Vagina (tissue), 2 donors: ENCODE results near the gene BCAS3. TPM values are rescaled to one million over a fixed set of nuclear protein-coding genes. Genes with fewer than 3 reads are reported as not detected.

ENCODE experiments used
- DNase-seq, 2 donors: peaks; one replicate each; pipeline ENCODE4 v3.0.0-alpha.2; 2017; ENCODE audit errors: extremely low spot score in 2 of 2
- H3K27ac ChIP-seq: fragments of 200-600 bp; sonication (generic); one replicate; pipeline ENCODE4 v1.5.1; 2019
- H3K27me3 ChIP-seq: fragments of 200-600 bp; sonication (generic); one replicate; pipeline ENCODE4 v1.5.1; 2019
- H3K36me3 ChIP-seq, 2 donors: fragments of 200-600 bp; sonication (generic); one replicate each; pipeline ENCODE4 v1.5.1; 2017 to 2019
- H3K4me1 ChIP-seq: fragments of 200-600 bp; sonication (generic); one replicate; pipeline ENCODE4 v1.5.1; 2019
- H3K4me3 ChIP-seq, 2 donors: fragments of 200-600 bp; sonication (generic); 1 replicate in 1 of 2; 2 replicates in 1 of 2; pipeline ENCODE4 v1.5.1; 2016 to 2019
- H3K9me3 ChIP-seq: fragments of 200-600 bp; sonication (generic); one replicate; pipeline ENCODE4 v1.5.1; 2019
- POLR2A ChIP-seq, 2 donors: fragments of 450-650 bp; IDR thresholded peaks; one replicate each; pipeline ENCODE4 v1.6.1; 2017; ENCODE audit warnings: antibody characterized with exemption in 2 of 2, mild to moderate bottlenecking in 2 of 2, moderate library complexity in 2 of 2
- POLR2AphosphoS5 ChIP-seq, 2 donors: sonication (generic); formaldehyde crosslinking; IDR thresholded peaks; one replicate each; pipeline ENCODE4 v1.9.0; 2017; ENCODE audit warnings: antibody characterized with exemption in 2 of 2, mild to moderate bottlenecking in 2 of 2, low read depth in 1 of 2; ENCODE audit not compliant: insufficient read depth in 1 of 2
- intact Hi-C: fragments of 100-400 bp; cut with DNase I; formaldehyde crosslinking; loops from one replicate; pipeline ENCODE4 v1.15.1; 2023
- total RNA-seq: library from RNA; depleted of rRNA; stranded (reverse); fragments of >200 nt; gene quantifications from one replicate; pipeline ENCODE4 v1.2.3, GENCODE V29; 2016
- TF ChIP-seq, protein P1 (sequence below), 3 experiments: fragments of 450-650 bp in 2 of 3; fragments of 200-600 bp in 1 of 3; sonication (generic) in 1 of 3; IDR thresholded peaks; one replicate each; pipeline ENCODE4 v1.5.1; 2017 to 2019; ENCODE audit warnings: antibody characterized with exemption in 3 of 3, mild to moderate bottlenecking in 2 of 3, moderate library complexity in 2 of 3

The BCAS3 gene
- total RNA-seq, 1 donor from 2014 or later: 33.1 TPM

- no peak overlapping the region for H3K27ac ChIP-seq
- H3K36me3 ChIP-seq: no peaks in the 10 kb centered on the region
- H3K27me3 ChIP-seq: no peaks in the 10 kb centered on the region
- no peaks in the 10 kb centered on the region for H3K9me3 ChIP-seq
- H3K4me1 ChIP-seq: no peaks in the 10 kb centered on the region
- TF ChIP-seq, protein P1, sequence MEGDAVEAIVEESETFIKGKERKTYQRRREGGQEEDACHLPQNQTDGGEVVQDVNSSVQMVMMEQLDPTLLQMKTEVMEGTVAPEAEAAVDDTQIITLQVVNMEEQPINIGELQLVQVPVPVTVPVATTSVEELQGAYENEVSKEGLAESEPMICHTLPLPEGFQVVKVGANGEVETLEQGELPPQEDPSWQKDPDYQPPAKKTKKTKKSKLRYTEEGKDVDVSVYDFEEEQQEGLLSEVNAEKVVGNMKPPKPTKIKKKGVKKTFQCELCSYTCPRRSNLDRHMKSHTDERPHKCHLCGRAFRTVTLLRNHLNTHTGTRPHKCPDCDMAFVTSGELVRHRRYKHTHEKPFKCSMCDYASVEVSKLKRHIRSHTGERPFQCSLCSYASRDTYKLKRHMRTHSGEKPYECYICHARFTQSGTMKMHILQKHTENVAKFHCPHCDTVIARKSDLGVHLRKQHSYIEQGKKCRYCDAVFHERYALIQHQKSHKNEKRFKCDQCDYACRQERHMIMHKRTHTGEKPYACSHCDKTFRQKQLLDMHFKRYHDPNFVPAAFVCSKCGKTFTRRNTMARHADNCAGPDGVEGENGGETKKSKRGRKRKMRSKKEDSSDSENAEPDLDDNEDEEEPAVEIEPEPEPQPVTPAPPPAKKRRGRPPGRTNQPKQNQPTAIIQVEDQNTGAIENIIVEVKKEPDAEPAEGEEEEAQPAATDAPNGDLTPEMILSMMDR (IDR thresholded peaks at IDR 0.05): no peak
- no peak for TF ChIP-seq POLR2A (IDR thresholded peaks at IDR 0.05)
- TF ChIP-seq POLR2AphosphoS5 (IDR thresholded peaks at IDR 0.05; ENCODE audit: insufficient read depth in 1 of 2, low read depth in 1 of 2): no peak
- intact Hi-C loops: no loop called here
- no peak for DNase-seq
- H3K4me3 ChIP-seq: no peak overlapping the region
These were observed 590.2 kb downstream of the BCAS3 start for GRCh38 chr17:61267847-61268246.

DNA sequence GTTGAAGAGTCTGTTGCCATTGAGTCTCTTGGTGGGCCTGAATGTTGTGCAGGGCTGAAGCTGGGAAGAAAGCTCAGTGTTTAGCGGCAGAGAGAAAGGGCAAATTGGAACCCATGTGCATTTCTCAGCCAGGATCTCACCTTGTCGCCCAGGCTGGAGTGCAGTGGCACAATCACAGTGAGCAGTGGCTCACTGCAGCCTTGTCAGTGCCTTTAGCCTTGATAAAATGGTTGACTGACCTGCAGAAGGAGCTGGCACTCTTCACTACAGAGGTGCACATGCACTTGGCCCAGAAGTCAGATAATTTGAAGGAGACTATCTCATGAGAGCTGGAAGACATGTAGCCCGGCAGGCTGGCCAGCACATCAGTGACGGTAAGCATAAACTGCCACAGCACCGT is 597.7 kb downstream of the BCAS3 start:
- no peaks in the 10 kb centered on the region for H3K36me3 ChIP-seq
- intact Hi-C loops: no loop called here
- H3K27me3 ChIP-seq: no peaks in the 10 kb centered on the region
- H3K9me3 ChIP-seq: no peaks in the 10 kb centered on the region
- TF ChIP-seq, protein P1 (IDR thresholded peaks at IDR 0.05): no peak
- TF ChIP-seq POLR2A (IDR thresholded peaks at IDR 0.05) (no peak), POLR2AphosphoS5 (IDR thresholded peaks at IDR 0.05; ENCODE audit: insufficient read depth in 1 of 2, low read depth in 1 of 2) (no peak)
- H3K4me3 ChIP-seq: no peak overlapping the region
- H3K27ac ChIP-seq: no peak overlapping the region
- H3K4me1 ChIP-seq: no peaks in the 10 kb centered on the region
- DNase-seq: no peak

- intact Hi-C loops: no loop called here
- Histone ChIP-seq H3K27ac (no peak overlapping the region), H3K4me3 (no peak overlapping the region), H3K4me1 (no peaks in the 10 kb centered on the region), H3K27me3 (no peaks in the 10 kb centered on the region), H3K36me3 (no peaks in the 10 kb centered on the region), H3K9me3 (no peaks in the 10 kb centered on the region)
- DNase-seq: no peak
- TF ChIP-seq POLR2A (IDR thresholded peaks at IDR 0.05) (no peak), POLR2AphosphoS5 (IDR thresholded peaks at IDR 0.05; ENCODE audit: insufficient read depth in 1 of 2, low read depth in 1 of 2) (no peak)
- TF ChIP-seq, protein P1 (IDR thresholded peaks at IDR 0.05): no peak
These were observed 599.2 kb downstream of the BCAS3 start for GRCh38 chr17:61276806-61277205.

DNA sequence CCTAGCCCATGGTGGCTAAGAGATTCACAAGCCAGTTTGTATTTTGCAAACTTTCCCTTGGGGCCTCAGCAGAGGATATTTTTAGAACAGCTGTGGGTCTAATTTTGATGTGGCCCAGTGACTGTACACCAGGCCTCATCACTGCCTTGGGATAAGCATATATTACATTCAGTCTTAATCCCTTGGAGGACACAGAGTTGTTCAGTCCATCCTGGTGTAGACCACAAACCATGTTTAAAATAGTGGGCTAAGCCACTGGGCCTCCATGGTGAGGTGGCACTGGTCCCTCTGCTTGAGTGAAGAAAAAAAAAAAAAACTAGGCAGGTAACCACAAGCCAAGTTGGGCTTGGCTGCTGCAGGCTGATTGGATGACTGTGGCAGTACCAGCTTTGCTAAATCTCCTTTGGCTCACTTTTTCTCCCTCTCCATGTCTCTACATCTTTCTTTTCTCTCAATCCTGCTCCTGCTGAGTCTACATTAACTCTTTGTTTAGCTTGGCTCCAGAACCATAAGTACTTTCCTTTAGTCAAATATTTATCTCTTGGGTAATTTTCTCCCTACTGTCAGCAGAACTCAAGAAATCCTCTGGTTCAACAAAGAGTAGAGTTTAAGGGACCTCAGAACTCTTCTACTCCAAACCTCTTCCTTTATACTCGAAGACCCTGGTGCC is 602.0 kb downstream of the BCAS3 start:
- H3K4me1 ChIP-seq: no peaks in the 10 kb centered on the region
- H3K27me3 ChIP-seq: no peaks in the 10 kb centered on the region
- no peak for DNase-seq
- TF ChIP-seq, protein P1 (IDR thresholded peaks at IDR 0.05): no peak
- no peak for TF ChIP-seq POLR2A (IDR thresholded peaks at IDR 0.05)
- no peak for TF ChIP-seq POLR2AphosphoS5 (IDR thresholded peaks at IDR 0.05; ENCODE audit: insufficient read depth in 1 of 2, low read depth in 1 of 2)
- H3K36me3 ChIP-seq: no peaks in the 10 kb centered on the region
- intact Hi-C loops: no loop called here
- no peak overlapping the region for H3K4me3 ChIP-seq
- no peak overlapping the region for H3K27ac ChIP-seq
- H3K9me3 ChIP-seq: no peaks in the 10 kb centered on the region

GRCh38 chr17:61280338-61280737 is 602.7 kb downstream of the BCAS3 start:
- intact Hi-C loops: no loop called here
- DNase-seq: no peak
- no peaks in the 10 kb centered on the region for H3K27me3 ChIP-seq

More at GRCh38 chr17:61280338-61280737, 602.7 kb downstream of the BCAS3 start:
- Histone ChIP-seq H3K4me1 (no peaks in the 10 kb centered on the region), H3K27ac (no peak overlapping the region), H3K9me3 (no peaks in the 10 kb centered on the region), H3K4me3 (no peak overlapping the region), H3K36me3 (no peaks in the 10 kb centered on the region)
- TF ChIP-seq, protein P1 (IDR thresholded peaks at IDR 0.05): no peak
- no peak for TF ChIP-seq POLR2A (IDR thresholded peaks at IDR 0.05)
- no peak for TF ChIP-seq POLR2AphosphoS5 (IDR thresholded peaks at IDR 0.05; ENCODE audit: insufficient read depth in 1 of 2, low read depth in 1 of 2)
